GM13977 (cell line): Measurements from ENCODE around the gene CTLA4.

Experiments
- DNase-seq: peaks from one replicate; pipeline ENCODE4 v3.0.0; 2012; ENCODE audit warnings: low spot score
- in situ Hi-C: fragments of 300-500 bp; cut with MboI; formaldehyde crosslinking; loops from one replicate; pipeline ENCODE4 v1.12.0; 2022; ENCODE audit warnings: low sequenced_read_pairs, low pct_unique_long_range_greater_than_20kb, mixed read lengths, inconsistent platforms; ENCODE audit not compliant: unreplicated experiment
- TF ChIP-seq, protein P1 (sequence below): IDR thresholded peaks from 2 replicates; pipeline ENCODE4 v1.5.1; 2012; ENCODE audit warnings: mild to moderate bottlenecking, control low read depth; ENCODE audit not compliant: insufficient read depth; ENCODE audit errors: extremely low read depth, missing control alignments

Gene CTLA4

GRCh38 chr2:203914546-203915182 lies 47.1 kb downstream of the CTLA4 start:
- DNase-seq: no peak
- in situ Hi-C loops: loop anchor here (25.0 kb wide), 1 partner anchor 427 kb away; no protein-coding TSS in a partner anchor
- TF ChIP-seq, protein P1, sequence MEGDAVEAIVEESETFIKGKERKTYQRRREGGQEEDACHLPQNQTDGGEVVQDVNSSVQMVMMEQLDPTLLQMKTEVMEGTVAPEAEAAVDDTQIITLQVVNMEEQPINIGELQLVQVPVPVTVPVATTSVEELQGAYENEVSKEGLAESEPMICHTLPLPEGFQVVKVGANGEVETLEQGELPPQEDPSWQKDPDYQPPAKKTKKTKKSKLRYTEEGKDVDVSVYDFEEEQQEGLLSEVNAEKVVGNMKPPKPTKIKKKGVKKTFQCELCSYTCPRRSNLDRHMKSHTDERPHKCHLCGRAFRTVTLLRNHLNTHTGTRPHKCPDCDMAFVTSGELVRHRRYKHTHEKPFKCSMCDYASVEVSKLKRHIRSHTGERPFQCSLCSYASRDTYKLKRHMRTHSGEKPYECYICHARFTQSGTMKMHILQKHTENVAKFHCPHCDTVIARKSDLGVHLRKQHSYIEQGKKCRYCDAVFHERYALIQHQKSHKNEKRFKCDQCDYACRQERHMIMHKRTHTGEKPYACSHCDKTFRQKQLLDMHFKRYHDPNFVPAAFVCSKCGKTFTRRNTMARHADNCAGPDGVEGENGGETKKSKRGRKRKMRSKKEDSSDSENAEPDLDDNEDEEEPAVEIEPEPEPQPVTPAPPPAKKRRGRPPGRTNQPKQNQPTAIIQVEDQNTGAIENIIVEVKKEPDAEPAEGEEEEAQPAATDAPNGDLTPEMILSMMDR: no peak

DNA sequence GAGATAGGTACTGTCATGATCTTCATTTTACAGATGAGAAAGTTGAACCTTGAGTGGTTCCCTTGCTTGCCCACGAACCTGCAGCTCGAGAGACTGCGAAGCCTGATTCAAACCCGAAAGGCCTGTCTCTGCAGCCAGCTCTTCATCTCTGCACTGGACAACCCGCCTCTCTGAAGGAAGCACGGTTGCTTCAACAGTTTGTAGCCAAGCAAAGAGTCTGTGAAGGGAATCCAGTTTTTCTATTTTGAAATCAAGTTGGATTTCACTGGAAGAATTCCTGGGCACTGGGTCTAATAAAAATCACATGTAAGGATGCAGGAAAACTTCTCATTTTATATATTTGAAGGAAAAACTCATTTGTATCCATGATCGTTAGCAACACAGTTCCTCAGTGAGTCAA lies 47.7 kb downstream of the CTLA4 start:
- in situ Hi-C loops: loop anchor here (25.0 kb wide), 1 partner anchor 428 kb away; no protein-coding TSS in a partner anchor
- no peak for DNase-seq
- TF ChIP-seq, protein P1: no peak

- in situ Hi-C loops: loop anchor here (25.0 kb wide), 1 partner anchor 429 kb away; no protein-coding TSS in a partner anchor
- TF ChIP-seq, protein P1: no peak
- no peak for DNase-seq
Measured at GRCh38 chr2:203916756-203917155, 49.2 kb downstream of the CTLA4 start.

DNA sequence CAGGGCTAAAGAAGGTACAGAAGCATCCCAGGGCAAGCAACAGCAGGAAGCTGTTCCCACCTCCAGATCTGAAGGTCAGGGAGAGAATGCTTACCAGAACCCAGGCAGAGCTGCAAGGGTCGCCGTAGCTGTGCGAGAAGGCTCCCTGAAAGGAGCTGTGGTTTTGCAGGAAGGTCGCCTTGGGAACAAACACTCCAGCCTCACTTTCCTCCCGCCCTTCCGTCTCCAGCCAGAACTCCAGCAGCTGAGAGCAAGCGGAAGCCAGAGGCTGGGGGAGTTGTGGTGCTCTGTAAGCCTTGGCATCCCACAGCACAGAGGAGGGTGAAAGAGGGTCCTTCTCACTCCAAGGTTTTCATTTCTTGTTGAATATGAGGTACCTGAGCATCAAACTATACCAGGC lies 50.7 kb downstream of the CTLA4 start:
- DNase-seq: no peak
- TF ChIP-seq, protein P1: no peak
- in situ Hi-C loops: loop anchor here (25.0 kb wide), 1 partner anchor 431 kb away; no protein-coding TSS in a partner anchor

DNA sequence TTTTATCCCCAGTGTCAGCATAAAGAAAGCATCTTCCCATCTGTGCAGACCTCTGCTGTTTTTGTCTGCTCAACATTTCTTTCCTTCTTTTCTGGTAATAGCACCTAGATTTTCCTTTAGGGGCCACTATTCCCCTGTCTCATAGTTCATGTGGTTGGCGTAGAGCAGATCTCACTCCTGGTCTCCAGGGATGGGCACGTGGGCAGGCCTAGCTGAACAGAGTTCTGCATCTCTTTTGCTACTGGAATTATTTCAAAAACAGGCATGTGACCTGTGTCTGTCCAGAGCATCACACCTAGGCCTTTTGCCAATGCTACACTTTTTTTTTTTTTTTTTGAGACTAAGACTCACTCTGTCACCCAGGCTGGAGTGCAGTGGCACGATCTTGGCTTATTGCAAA lies 51.3 kb downstream of the CTLA4 start:
- in situ Hi-C loops: loop anchor here (25.0 kb wide), 1 partner anchor 432 kb away; no protein-coding TSS in a partner anchor
- no peak for DNase-seq
- TF ChIP-seq, protein P1: no peak
